Measurements from ENCODE around the gene SPTSSA. TPM values are rescaled to one million over a fixed set of nuclear protein-coding genes. Genes with fewer than 3 reads are reported as not detected.

Gene SPTSSA
- total RNA-seq, 1 experiment from 2014 or later, result 14.0 TPM

- peak overlapping the region; percentile 86 for H3K4me2 ChIP-seq (ENCODE audit: low read length)
- H3K9me3 ChIP-seq (ENCODE audit: low read length), result no peaks in the 10 kb centered on the region
- DNase-seq, result peak; percentile 56
- TF ChIP-seq EZH2phosphoT487 (IDR thresholded peaks at IDR 0.05; ENCODE audit: borderline replicate concordance, low read length) (no peak), CTCF (conservative IDR thresholded peaks at IDR 0.05; ENCODE audit: low read depth, low read length) (no peak), EZH2 (IDR thresholded peaks at IDR 0.05; ENCODE audit: low read length, unreplicated experiment) (no peak)
- peak; percentile 53 for ATAC-seq
- H2AFZ ChIP-seq (ENCODE audit: low read length), result no peak overlapping the region
- intact Hi-C loops (cut with micrococcal nuclease), result loop anchor here (1.0 to 5.0 kb wide), 5 partner anchors 9 to 129 kb away; partner anchors contain the start of gene EAPP
- H3K9me2 ChIP-seq (replicated peaks; ENCODE audit: low read length), result no peaks in the 10 kb centered on the region
- peaks cover 50% of the 10 kb centered on the region for H3K79me2 ChIP-seq (ENCODE audit: low read length)
- ChIA-PET POLR2A (ENCODE audit: unreplicated experiment) (interaction anchor here (0.6 kb wide), 1 partner anchor 35 kb away, joined by 4 read pairs; no protein-coding TSS in a partner anchor), CTCF (interaction anchor here (0.6 to 1.3 kb wide), 4 partner anchors 9 to 96 kb away, joined by 3 to 5 read pairs (median 4); no protein-coding TSS in a partner anchor)
- H3K27ac ChIP-seq (ENCODE audit: low read length), result no peak overlapping the region
- no peaks in the 10 kb centered on the region for H3K36me3 ChIP-seq (ENCODE audit: low read depth, low read length)
- H3K27me3 ChIP-seq (ENCODE audit: low read length), result no peaks in the 10 kb centered on the region
- H3K4me1 ChIP-seq (ENCODE audit: insufficient read depth, low read length), result peaks cover 21% of the 10 kb centered on the region
- no peaks in the 10 kb centered on the region for H3F3A ChIP-seq (ENCODE audit: low read length, unreplicated experiment)
- H3K9ac ChIP-seq (ENCODE audit: low read length), result peak overlapping the region; percentile 54
- peak overlapping the region; percentile 86 for H3K4me3 ChIP-seq (ENCODE audit: low read length)
- BruUV-seq (replicated peaks), result TSS peak; percentile 75
- H4K20me1 ChIP-seq (ENCODE audit: low read length), result peaks cover 30% of the 10 kb centered on the region
Measured at GRCh38 chr14:34461334-34462131, 507 bp downstream of the SPTSSA start.

- Histone ChIP-seq H3K79me2 (ENCODE audit: low read length) (peaks cover 56% of the 10 kb centered on the region), H3K4me3 (ENCODE audit: low read length) (peak overlapping the region; percentile 86), H3F3A (ENCODE audit: low read length, unreplicated experiment) (no peaks in the 10 kb centered on the region), H3K4me2 (ENCODE audit: low read length) (peak overlapping the region; percentile 86), H4K20me1 (ENCODE audit: low read length) (peaks cover 30% of the 10 kb centered on the region), H3K27me3 (ENCODE audit: low read length) (no peaks in the 10 kb centered on the region), H2AFZ (ENCODE audit: low read length) (no peak overlapping the region), H3K36me3 (ENCODE audit: low read depth, low read length) (no peaks in the 10 kb centered on the region), H3K4me1 (ENCODE audit: insufficient read depth, low read length) (peaks cover 21% of the 10 kb centered on the region), H3K27ac (ENCODE audit: low read length) (no peak overlapping the region), H3K9me3 (ENCODE audit: low read length) (no peaks in the 10 kb centered on the region), H3K9me2 (replicated peaks; ENCODE audit: low read length) (no peaks in the 10 kb centered on the region), H3K9ac (ENCODE audit: low read length) (peak overlapping the region; percentile 54)
- ATAC-seq (no peak), DNase-seq (peak; percentile 40)
- TF ChIP-seq EZH2 (IDR thresholded peaks at IDR 0.05; ENCODE audit: low read length, unreplicated experiment) (no peak), CTCF (conservative IDR thresholded peaks at IDR 0.05; ENCODE audit: low read depth, low read length) (no peak), EZH2phosphoT487 (IDR thresholded peaks at IDR 0.05; ENCODE audit: borderline replicate concordance, low read length) (no peak)
- ChIA-PET CTCF (interaction anchor here (0.6 to 1.3 kb wide), 3 partner anchors 8 to 38 kb away, joined by 3 to 5 read pairs (median 4); no protein-coding TSS in a partner anchor), POLR2A (ENCODE audit: unreplicated experiment) (interaction anchor here (0.5 to 0.7 kb wide), 3 partner anchors 24 to 97 kb away, joined by 3 to 4 read pairs (median 4); no protein-coding TSS in a partner anchor)
- intact Hi-C loops (cut with micrococcal nuclease), result loop anchor here (2.0 to 5.0 kb wide), 3 partner anchors 76 to 129 kb away; partner anchors contain the start of gene EAPP
- no TSS peak for BruUV-seq (replicated peaks)
Measured at GRCh38 chr14:34460841-34461240, 1.2 kb downstream of the SPTSSA start.
